Measurements from ENCODE around the gene ABCA8.

ABCA8 gene

DNA sequence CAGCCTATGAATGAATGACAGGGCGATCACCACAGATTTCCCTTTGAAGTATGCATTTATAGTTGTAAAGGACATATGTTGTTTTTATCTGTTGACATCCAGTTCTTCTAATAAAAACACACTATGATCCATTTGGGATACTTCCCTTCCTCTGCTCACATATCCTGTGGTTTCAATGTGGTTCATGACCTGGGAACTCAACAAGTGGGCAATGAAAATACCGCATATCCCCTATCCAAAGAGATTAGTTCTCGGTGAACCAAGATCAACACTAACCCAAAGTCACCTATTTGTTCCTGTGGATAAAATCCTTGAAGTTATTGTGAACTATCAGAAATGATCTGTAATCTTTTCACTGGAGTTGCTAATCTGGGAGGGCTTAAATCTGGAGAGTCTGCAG is 16.0 kb downstream of the ABCA8 start:
- DNase-seq (ENCODE audit: low read depth): no peak
- no peak overlapping the region for H3K4me3 ChIP-seq (ENCODE audit: low read depth, low read length)
- TF ChIP-seq, protein P1, sequence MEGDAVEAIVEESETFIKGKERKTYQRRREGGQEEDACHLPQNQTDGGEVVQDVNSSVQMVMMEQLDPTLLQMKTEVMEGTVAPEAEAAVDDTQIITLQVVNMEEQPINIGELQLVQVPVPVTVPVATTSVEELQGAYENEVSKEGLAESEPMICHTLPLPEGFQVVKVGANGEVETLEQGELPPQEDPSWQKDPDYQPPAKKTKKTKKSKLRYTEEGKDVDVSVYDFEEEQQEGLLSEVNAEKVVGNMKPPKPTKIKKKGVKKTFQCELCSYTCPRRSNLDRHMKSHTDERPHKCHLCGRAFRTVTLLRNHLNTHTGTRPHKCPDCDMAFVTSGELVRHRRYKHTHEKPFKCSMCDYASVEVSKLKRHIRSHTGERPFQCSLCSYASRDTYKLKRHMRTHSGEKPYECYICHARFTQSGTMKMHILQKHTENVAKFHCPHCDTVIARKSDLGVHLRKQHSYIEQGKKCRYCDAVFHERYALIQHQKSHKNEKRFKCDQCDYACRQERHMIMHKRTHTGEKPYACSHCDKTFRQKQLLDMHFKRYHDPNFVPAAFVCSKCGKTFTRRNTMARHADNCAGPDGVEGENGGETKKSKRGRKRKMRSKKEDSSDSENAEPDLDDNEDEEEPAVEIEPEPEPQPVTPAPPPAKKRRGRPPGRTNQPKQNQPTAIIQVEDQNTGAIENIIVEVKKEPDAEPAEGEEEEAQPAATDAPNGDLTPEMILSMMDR (IDR thresholded peaks at IDR 0.05; ENCODE audit: insufficient read depth, low read depth, low read length, missing control alignments): no peak

DNA sequence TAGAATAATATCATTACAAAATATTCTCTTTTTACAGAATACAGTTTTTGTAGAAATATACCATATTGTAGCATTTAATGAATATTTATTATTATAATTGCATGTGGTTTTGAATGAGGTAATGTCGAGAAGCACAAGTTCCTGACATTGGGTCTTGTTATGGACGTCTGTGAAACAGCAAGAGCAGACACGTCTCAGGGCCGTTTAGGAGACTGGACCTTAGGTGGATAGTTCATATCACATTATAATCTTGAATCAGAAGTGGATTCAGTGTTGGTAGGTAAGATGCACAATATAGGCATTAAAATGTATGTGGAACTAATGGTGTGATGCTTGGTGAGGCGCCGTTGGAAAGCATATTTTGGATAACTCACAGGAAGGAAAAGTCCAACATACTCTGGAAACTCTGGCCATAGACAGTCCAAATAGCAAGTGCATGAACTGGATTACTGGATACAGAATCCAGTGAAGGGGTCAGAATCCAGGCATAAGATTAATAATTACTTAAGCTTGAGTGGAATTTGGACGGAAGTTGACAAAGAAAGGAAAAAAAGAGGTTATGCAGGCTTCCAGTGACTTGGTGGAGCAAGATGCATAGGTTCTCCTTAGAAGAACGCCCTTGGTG is 17.2 kb downstream of the ABCA8 start:
- DNase-seq (ENCODE audit: low read depth): no peak
- TF ChIP-seq, protein P1 (IDR thresholded peaks at IDR 0.05; ENCODE audit: insufficient read depth, low read depth, low read length, missing control alignments): no peak
- H3K4me3 ChIP-seq (ENCODE audit: low read depth, low read length): no peak overlapping the region

DNA sequence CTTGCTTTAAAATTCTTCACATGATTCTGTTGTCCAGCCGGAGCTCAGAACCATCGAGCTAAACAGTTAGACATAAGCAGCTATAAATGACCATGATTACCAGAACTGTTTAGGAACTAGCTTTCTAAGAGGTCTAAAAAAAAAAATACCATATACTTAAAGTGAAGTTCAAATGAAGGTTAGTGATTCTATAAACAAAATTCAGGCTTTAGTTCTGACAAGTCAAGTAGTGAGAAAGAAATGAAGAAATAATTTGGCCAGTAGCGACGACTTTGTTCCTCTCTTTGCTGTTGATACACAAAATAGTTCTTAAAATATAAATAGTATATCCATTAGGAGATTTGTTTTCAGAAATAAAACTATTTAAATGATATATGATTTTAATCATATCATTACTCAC is 27.7 kb downstream of the ABCA8 start:
- no peak overlapping the region for H3K4me3 ChIP-seq (ENCODE audit: low read depth, low read length)
- TF ChIP-seq, protein P1 (IDR thresholded peaks at IDR 0.05; ENCODE audit: insufficient read depth, low read depth, low read length, missing control alignments): no peak
- no peak for DNase-seq (ENCODE audit: low read depth)

DNA sequence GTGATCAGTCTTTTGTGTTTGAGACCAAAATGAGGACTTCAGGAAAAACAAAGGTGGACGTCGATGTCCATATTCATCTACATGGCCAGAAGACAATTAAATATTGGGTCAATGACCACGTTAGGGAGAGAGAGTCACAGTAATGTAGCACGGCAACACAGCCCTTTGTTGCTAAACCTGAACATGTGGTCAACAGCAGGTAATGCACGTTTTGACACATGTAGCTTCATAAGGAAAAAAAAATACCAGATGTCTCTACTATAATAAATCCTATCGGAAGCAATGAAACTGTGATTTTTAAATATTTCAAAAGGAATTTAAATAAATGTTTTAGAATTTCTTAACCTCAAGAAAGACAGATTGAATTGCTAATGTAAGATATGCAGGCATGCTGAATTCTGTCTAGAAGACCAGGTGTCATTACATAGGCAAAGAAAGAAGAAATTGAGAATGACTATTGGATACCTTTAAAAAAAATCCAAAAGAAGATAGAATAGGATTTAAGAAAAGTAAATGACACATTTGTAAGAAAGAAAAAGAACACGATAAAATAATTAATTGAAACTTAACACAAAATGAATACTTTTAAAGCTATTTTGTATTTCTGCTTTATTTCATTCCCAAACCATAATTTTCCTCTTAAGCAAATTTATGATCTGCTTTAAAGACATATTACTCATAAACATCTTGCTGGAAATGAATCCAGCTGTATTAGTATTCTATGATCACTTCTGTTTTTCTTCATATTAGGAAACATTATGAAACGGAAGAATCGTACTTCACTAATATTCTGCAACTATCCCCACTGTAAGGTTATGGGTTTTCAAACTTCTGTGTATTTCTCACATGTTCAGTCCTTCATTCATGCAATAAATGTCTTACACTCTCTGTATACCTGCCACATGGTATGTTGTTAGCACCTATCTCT is 30.1 kb downstream of the ABCA8 start:
- TF ChIP-seq, protein P1 (IDR thresholded peaks at IDR 0.05; ENCODE audit: insufficient read depth, low read depth, low read length, missing control alignments): no peak
- no peak overlapping the region for H3K4me3 ChIP-seq (ENCODE audit: low read depth, low read length)
- DNase-seq (ENCODE audit: low read depth): no peak

DNA sequence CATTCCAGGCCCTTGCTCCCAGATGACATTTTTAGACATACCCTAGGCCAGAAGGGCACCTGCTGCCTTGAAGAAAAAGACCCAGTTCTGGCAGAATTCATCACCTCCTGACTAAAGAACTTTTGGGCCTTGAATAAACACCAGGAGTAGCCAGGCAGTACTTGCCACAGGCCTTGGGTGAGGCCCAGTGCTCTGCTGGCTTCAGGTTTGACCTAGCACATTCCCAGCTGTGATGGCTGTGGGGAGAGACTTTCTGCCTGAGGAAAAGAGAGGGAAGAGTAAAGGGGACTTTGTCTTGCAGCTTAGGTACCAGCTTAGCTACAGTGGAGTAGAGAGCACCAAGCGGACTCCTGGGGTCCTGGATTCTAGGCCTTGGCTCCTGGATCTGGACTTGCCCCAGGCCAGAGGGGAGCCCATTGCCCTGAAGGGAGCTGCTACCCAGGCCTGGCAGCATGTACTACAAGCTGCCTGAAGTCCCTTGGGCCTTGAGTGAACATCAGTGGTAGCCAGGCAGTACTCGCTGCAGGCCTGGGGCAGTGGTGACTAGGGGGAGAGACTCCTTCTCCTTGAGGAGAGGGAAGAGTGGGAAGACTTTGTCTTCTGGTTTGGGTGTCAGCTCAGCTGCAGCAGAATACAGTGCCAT is 44.3 kb downstream of the ABCA8 start:
- H3K4me3 ChIP-seq (ENCODE audit: low read depth, low read length): no peak overlapping the region
- TF ChIP-seq, protein P1 (IDR thresholded peaks at IDR 0.05; ENCODE audit: insufficient read depth, low read depth, low read length, missing control alignments): no peak
- no peak for DNase-seq (ENCODE audit: low read depth)

DNA sequence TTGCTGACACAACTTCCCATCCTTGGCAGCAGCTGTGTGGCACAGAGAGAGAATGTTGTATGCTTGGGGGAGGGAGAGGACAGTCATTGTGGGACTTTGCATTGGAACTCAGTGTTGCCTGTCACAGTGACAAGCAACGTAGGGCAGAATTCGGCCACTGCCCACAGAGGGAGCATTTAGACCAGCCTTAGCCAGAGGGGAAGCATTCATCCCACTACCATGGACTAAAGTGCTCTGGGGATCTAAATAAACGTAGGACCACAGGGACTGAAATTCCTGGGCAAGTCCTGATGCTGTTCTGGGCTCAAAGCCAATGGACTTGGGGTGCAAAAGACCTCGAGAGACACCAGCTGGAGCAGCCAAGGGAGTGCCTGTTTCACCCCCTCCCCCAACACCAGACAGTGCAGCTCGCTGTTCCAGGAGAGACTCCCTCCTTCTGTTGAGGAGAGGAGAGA is 44.9 kb downstream of the ABCA8 start:
- TF ChIP-seq, protein P1 (IDR thresholded peaks at IDR 0.05; ENCODE audit: insufficient read depth, low read depth, low read length, missing control alignments): no peak
- no peak for DNase-seq (ENCODE audit: low read depth)
- no peak overlapping the region for H3K4me3 ChIP-seq (ENCODE audit: low read depth, low read length)
